HL-60/S4 treated with retinoic acid at 250 ng/mL for 4 days and 3 days (cell line): ENCODE measurements around the gene EXO5.
"Not testable (repeated sequence)": the region's sequence is repeated elsewhere in the genome, so short reads cannot be mapped to it uniquely, and the experiment has no call there.

Source experiments
- in situ Hi-C: fragments of 300-500 bp; cut with MboI; formaldehyde crosslinking; loops from 2 replicates; pipeline ENCODE4 v1.7.0; 2022; ENCODE audit warnings: low sequenced_read_pairs

Gene EXO5, protein sequence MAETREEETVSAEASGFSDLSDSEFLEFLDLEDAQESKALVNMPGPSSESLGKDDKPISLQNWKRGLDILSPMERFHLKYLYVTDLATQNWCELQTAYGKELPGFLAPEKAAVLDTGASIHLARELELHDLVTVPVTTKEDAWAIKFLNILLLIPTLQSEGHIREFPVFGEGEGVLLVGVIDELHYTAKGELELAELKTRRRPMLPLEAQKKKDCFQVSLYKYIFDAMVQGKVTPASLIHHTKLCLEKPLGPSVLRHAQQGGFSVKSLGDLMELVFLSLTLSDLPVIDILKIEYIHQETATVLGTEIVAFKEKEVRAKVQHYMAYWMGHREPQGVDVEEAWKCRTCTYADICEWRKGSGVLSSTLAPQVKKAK

GRCh38 chr1:40508375-40509341, at the start of gene EXO5:
Gene EXO5, plus strand, starts transcription at chr1:40508767. Its CDS starts 5,778 bp downstream, at chr1:40514545.
- in situ Hi-C loops, result no loop called here

DNA sequence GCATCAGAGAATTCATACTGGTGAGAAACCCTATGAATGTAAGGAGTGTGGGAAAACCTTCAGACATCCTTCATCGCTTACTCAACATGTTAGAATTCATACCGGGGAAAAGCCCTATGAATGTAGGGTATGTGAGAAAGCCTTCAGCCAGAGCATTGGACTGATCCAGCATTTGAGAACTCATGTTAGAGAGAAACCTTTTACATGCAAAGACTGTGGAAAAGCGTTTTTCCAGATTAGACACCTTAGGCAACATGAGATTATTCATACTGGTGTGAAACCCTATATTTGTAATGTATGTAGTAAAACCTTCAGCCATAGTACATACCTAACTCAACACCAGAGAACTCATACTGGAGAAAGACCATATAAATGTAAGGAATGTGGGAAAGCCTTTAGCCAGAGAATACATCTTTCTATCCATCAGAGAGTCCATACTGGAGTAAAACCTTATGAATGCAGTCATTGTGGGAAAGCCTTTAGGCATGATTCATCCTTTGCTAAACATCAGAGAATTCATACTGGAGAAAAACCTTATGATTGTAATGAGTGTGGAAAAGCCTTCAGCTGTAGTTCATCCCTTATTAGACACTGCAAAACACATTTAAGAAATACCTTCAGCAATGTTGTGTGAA, 45.5 kb upstream of the EXO5 start:
- in situ Hi-C loops, result no loop called here

DNA sequence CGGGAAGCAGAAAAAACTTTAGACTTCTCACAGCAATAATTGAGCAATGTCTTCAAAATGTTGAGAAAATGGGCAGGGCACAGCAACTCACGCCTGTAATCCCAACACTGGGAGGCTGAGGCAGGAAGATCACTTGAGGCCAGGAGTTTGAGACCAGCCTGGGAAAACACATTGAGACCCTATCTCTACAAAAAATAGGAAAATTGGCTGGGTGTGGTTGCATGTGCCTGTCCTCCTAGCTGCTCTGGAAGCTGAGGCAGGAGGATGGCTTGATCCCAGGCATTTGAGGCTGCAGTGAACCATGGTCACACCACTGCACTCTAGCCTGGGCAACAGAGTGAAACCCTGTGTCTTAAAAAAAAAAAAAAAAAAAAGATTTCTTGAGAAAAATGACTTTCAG, 39.2 kb upstream of the EXO5 start:
- in situ Hi-C loops, result no loop called here

- in situ Hi-C loops, result no loop called here
Measured at GRCh38 chr1:40475268-40475667, 33.3 kb upstream of the EXO5 start.

GRCh38 chr1:40476924-40477677, 31.5 kb upstream of the EXO5 start, which contains the start of gene ZFP69:
Gene ZFP69, plus strand, starts transcription at chr1:40477290. Its CDS starts 2,072 bp downstream, at chr1:40479362.
- in situ Hi-C loops, result no loop called here

DNA sequence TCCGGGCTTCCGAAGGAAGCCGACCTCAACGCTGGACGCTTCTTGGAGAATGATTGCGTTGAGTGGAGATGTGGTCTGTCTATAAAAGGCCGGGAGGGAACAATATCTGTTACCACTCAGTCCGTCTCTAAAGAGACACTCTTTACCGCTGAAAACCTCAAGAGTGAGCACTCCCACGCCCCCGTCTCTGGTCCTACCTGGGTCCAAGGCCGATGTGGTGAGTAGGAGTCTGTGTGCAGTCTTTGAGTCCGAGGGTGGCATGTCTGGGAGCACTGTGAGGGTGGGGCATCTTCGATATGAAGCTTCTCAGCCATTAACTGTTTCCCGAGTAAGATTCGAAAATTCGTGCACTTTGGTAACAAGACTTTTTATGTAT, 30.9 kb upstream of the EXO5 start:
- in situ Hi-C loops, result no loop called here

GRCh38 chr1:40478276-40478675, 30.3 kb upstream of the EXO5 start:
- in situ Hi-C loops, result no loop called here

GRCh38 chr1:40479156-40479555, 29.4 kb upstream of the EXO5 start:
- in situ Hi-C loops, result no loop called here

DNA sequence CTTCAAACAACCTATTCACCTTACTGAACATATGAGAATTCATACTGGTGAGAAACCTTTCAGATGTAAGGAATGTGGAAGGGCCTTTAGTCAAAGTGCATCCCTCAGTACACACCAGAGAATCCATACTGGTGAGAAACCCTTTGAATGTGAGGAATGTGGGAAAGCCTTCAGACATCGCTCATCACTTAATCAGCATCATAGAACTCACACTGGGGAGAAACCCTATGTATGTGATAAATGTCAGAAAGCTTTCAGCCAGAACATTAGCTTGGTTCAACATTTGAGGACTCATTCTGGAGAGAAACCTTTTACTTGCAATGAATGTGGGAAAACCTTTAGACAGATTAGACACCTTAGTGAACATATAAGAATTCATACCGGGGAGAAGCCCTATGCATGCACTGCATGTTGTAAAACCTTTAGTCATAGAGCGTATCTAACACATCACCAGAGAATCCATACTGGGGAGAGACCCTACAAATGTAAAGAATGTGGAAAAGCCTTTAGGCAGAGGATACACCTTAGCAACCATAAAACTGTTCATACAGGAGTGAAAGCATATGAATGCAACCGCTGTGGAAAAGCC, 13.2 kb upstream of the EXO5 start:
- in situ Hi-C loops, result no loop called here

GRCh38 chr1:40502651-40503050, 5.9 kb upstream of the EXO5 start:
- in situ Hi-C loops, result not testable (repeated sequence)

- in situ Hi-C loops, result no loop called here
Measured at GRCh38 chr1:40507973-40508372, 594 bp upstream of the EXO5 start.

DNA sequence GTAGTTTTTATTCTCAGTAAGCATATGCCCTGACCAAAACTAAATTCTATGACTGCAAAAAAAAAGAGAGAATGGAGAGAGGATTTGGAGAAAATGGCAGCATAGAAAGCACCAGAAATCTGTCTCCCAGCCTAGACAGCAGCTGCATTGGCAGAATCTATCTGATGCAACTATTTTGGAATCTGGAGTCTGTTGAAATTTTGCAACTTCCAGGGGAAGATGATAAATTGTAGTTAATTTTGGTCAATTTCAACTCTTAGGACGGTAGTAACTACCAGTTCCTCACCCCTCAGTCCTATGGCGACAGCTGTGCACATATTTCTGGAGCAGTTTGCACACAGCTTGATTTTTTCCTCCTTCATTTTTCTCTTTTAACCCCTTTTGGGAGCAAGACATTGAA, 10.9 kb downstream of the EXO5 start:
- in situ Hi-C loops, result no loop called here

- in situ Hi-C loops, result no loop called here
Measured at GRCh38 chr1:40530735-40531380, 22.3 kb downstream of the EXO5 start.

DNA sequence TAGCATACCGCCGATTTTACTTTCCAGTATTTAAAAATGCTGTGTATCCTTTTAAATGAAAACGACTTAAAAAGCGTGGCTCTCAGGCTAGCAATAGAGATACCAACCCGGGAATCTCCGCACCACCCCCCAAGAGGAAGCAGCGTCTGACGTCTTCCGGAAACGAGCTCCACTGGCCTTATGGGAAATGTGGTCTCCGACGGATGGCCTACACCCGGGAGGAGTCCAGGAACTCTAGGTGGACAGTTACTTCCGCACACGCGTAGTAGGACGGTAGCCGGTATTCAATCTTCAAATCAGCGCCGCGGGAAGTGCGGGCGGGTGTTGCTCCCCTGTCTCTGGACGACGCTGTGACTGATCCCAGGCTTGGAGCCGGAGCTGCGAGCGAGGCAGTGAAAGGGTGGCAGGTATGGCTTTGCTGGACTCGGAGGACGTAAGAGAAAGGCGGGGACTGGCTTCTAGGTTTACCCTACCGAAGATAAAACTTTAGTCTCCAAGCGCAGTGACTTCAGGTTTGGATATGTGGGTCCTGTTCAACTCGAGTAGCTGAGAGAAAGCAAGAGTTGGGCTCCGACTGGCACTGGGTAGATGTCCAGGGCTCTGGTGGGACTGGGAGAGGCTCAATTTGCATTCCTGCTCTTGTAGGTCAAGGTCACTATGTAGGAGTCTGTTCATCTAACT, 23.0 kb downstream of the EXO5 start, which contains the start of gene ZNF684:
ZNF684 (plus strand) TSS at position 257 of the 681 bp plus-strand sequence. CDS start 1,530 bp downstream, outside the sequence.
- in situ Hi-C loops, result no loop called here

DNA sequence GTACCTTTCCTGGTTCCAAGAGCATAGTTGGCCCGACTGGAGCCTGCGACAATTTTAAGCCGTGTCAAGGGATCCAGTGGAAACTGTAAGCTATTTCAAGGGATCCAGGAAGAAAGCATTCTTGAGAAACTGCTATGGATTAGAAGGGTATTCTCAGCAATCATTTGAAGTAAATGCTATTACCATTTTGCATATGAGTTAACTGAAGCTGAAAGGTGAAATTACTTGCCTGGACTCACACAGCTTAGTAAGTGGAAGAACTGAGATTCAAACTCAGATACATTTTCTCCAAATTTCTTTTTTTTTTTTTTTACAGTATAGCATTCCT, 23.5 kb downstream of the EXO5 start:
- in situ Hi-C loops, result no loop called here

DNA sequence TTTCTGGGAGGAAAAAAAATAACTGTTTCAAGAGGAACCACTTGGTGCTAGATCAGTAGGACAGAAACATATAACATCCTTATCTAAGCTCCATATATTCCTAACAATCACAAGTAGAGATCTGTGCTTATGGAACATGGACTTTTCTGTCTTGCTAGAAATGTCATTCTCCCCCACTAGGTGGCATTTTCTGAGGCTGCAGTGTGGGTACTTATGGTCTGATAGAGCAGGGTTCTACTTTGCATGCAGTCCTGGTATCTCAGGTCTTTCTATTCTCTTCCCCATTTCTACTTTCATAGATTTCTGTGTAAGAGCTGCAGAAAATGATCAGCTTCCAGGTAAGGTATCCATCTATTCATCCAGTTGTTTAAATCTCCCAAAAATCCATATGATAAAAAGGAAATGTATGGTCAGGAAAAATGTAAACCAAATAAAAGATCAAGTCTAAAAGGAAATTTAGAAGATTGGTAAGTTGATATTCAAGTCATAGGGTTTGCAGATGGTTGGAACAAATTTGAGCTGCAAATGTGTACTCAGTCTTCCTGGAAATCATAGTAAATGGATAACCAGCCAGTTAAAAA, 24.4 kb downstream of the EXO5 start:
- in situ Hi-C loops, result no loop called here

- in situ Hi-C loops, result no loop called here
Measured at GRCh38 chr1:40534589-40534988, 26.0 kb downstream of the EXO5 start.

GRCh38 chr1:40535732-40536131, 27.2 kb downstream of the EXO5 start:
- in situ Hi-C loops, result no loop called here

DNA sequence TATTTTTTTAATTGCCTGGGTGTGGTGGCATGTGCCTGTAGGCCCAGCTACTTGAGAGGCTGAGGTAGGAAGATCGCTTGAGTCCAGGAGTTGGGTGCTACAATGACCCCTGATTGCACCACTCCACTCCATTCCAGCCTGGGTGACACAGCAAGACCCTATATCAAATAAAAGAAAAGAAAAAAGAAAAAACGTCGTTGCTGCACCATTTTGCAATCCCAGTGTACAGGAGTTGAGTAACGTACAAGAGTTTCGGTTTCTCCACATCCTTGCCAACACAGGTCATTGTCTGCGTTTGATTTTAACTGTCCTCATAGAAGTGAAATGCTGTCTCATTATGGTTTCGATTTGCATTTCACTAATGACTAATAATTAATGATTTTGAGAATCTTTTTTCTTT, 30.8 kb downstream of the EXO5 start:
- in situ Hi-C loops, result no loop called here
